HepG2 (cell line): ENCODE data around the gene IPPK. TPM values are rescaled to one million over a fixed set of nuclear protein-coding genes. Genes with fewer than 3 reads are reported as not detected.

Experiments
- CREM ChIP-seq, 2 experiments: sonication (generic) in 1 of 2; formaldehyde crosslinking in 1 of 2; IDR thresholded peaks; 2 replicates each; pipeline versions ENCODE4 v1.4.0 to v1.6.1; 2016 to 2020; ENCODE audit warnings: antibody characterized with exemption in 1 of 2, mild to moderate bottlenecking in 1 of 2, missing genetic modification reagents in 1 of 2
- CTCF ChIP-seq: sonication (generic); formaldehyde crosslinking; IDR thresholded peaks from 2 replicates; pipeline ENCODE4 v1.5.0; 2020; ENCODE audit warnings: mild to moderate bottlenecking, missing genetic modification reagents, moderate library complexity
- MYC ChIP-seq: sonication (generic); formaldehyde crosslinking; IDR thresholded peaks from 2 replicates; pipeline ENCODE4 v1.9.0; 2021; ENCODE audit warnings: missing genetic modification reagents, borderline replicate concordance
- MYPOP ChIP-seq: sonication (generic); formaldehyde crosslinking; IDR thresholded peaks from 2 replicates; pipeline ENCODE4 v1.8.1; 2023; ENCODE audit warnings: mild to moderate bottlenecking, moderate library complexity, missing genetic modification reagents
- RBM22 ChIP-seq: fragments of 200-400 bp; formaldehyde crosslinking; optimal IDR thresholded peaks from 2 replicates; pipeline ENCODE3; 2017; ENCODE audit warnings: mild to moderate bottlenecking, low read length, moderate library complexity
- RBM39 ChIP-seq: fragments of 200-400 bp; formaldehyde crosslinking; IDR thresholded peaks from one replicate; pipeline ENCODE4 v1.6.1; 2018; ENCODE audit warnings: antibody characterized with exemption, mild to moderate bottlenecking, low read depth, low read length; ENCODE audit not compliant: poor library complexity, severe bottlenecking
- SETDB1 ChIP-seq: sonication (generic); formaldehyde crosslinking; IDR thresholded peaks from 2 replicates; pipeline ENCODE4 v1.5.1; 2020; ENCODE audit warnings: missing genetic modification reagents, mild to moderate bottlenecking, borderline replicate concordance
- TAF1 ChIP-seq: sonication (generic); formaldehyde crosslinking; IDR thresholded peaks from 2 replicates; pipeline ENCODE4 v1.4.0; 2020; ENCODE audit warnings: missing genetic modification reagents
- ZBED4 ChIP-seq: sonication (generic); formaldehyde crosslinking; IDR thresholded peaks from 2 replicates; pipeline ENCODE4 v1.4.0; 2020; ENCODE audit warnings: missing genetic modification reagents, borderline replicate concordance
- ZNF253 ChIP-seq: sonication (generic); formaldehyde crosslinking; IDR thresholded peaks from 2 replicates; pipeline ENCODE4 v1.8.0; 2022; ENCODE audit warnings: mild to moderate bottlenecking, missing genetic modification reagents, borderline replicate concordance
- ZNF256 ChIP-seq: sonication (generic); formaldehyde crosslinking; conservative IDR thresholded peaks from 2 replicates; pipeline ENCODE4 v1.4.0; 2020; ENCODE audit warnings: missing genetic modification reagents
- ZNF282 ChIP-seq: fragments of 450-650 bp; IDR thresholded peaks from 2 replicates; pipeline ENCODE4 v1.6.1; 2018; ENCODE audit not compliant: partially characterized antibody
- ZNF333 ChIP-seq: sonication (generic); formaldehyde crosslinking; IDR thresholded peaks from 2 replicates; pipeline ENCODE4 v1.4.0; 2020; ENCODE audit warnings: mild to moderate bottlenecking, missing genetic modification reagents, borderline replicate concordance
- ZNF570 ChIP-seq: sonication (generic); formaldehyde crosslinking; IDR thresholded peaks from 2 replicates; pipeline ENCODE4 v1.4.0; 2020; ENCODE audit warnings: mild to moderate bottlenecking, missing genetic modification reagents, borderline replicate concordance
- ZNF749 ChIP-seq: sonication (generic); formaldehyde crosslinking; IDR thresholded peaks from 2 replicates; pipeline ENCODE4 v1.8.0; 2022; ENCODE audit warnings: mild to moderate bottlenecking, missing genetic modification reagents, moderate library complexity, borderline replicate concordance
- ZSCAN30 ChIP-seq: sonication (generic); formaldehyde crosslinking; IDR thresholded peaks from 2 replicates; pipeline ENCODE4 v1.5.0; 2020; ENCODE audit warnings: mild to moderate bottlenecking, missing genetic modification reagents
- ZXDC ChIP-seq: sonication (generic); formaldehyde crosslinking; IDR thresholded peaks from 2 replicates; pipeline ENCODE4 v1.5.0; 2020; ENCODE audit warnings: mild to moderate bottlenecking, missing genetic modification reagents
- polyA plus RNA-seq, 8 experiments: library from polyadenylated mRNA; depleted of rRNA in 3 of 8; stranded (reverse) in 7 of 8; unstranded in 1 of 8; fragments of >200 nt; fragmentation: Illumina TruSeq in 4 of 8; extraction: Trizol in 4 of 8; gene quantifications; 2 replicates each; pipeline versions ENCODE4 v1.2.1 to v1.2.3, GENCODE V29; 2011 to 2016; ENCODE audit warnings: low read depth in 4 of 8, missing spikeins in 1 of 8, mixed read lengths in 1 of 8; ENCODE audit not compliant: insufficient read depth in 1 of 8
- total RNA-seq, 5 experiments: library from RNA; depleted of rRNA; stranded (reverse); fragments of >200 nt; fragmentation: Illumina TruSeq; extraction: Trizol; gene quantifications; 2 replicates each; pipeline ENCODE4 v1.2.3, GENCODE V29; 2016; ENCODE audit warnings: low read depth in 1 of 5

Gene IPPK
- total and polyA plus RNA-seq, 2 of the 13 experiments (the other 11 are each of a cell fraction or from before 2014, with no cell fraction given) = 9.9 to 14.1 TPM

GRCh38 chr9:92669890-92670708, at the start of gene IPPK (continued):
- TF ChIP-seq ZBED4 (CRISPR knock-in tag) = no peak
- no peak for TF ChIP-seq ZSCAN30 (CRISPR knock-in tag)
- no peak for TF ChIP-seq ZNF749 (CRISPR knock-in tag)
- peak; percentile 88 for TF ChIP-seq TAF1 (CRISPR knock-in tag)
- TF ChIP-seq CTCF (CRISPR knock-in tag) = no peak
- TF ChIP-seq ZNF570 (CRISPR knock-in tag) = no peak
- TF ChIP-seq ZNF253 (CRISPR knock-in tag) = no peak
- TF ChIP-seq RBM22 = no peak
- peak; percentile 75; the same call in 1 of the 2 replicates for TF ChIP-seq ZXDC (CRISPR knock-in tag)
- no peak for TF ChIP-seq ZNF282
- no peak for TF ChIP-seq SETDB1 (CRISPR knock-in tag)
- TF ChIP-seq ZNF333 (CRISPR knock-in tag) = 0 out of 2 replicates have a peak, but pooled peaks have one; percentile 42
- no peak for TF ChIP-seq ZNF256 (CRISPR knock-in tag)
- peak; percentile 73; the same call in 1 of the 2 replicates for TF ChIP-seq MYC (CRISPR knock-in tag)
- 0 out of 2 replicates have a peak, but pooled peaks have one; percentile 26 for TF ChIP-seq MYPOP (CRISPR knock-in tag)
- TF ChIP-seq RBM39 = no peak
- peak; percentile 96 for TF ChIP-seq CREM (IDR thresholded peaks at IDR 0.05)
- no peak for TF ChIP-seq CREM (CRISPR knock-in tag; IDR thresholded peaks at IDR 0.05)
